HG03064 (cell line): ENCODE measurements around the gene OTULIN.

Experiments
- ATAC-seq: cut with Tn5 transposase; IDR thresholded peaks from one replicate; pipeline ENCODE4 v1.9.1; 2021; ENCODE audit warnings: low read depth; ENCODE audit not compliant: unreplicated experiment

The OTULIN gene

DNA sequence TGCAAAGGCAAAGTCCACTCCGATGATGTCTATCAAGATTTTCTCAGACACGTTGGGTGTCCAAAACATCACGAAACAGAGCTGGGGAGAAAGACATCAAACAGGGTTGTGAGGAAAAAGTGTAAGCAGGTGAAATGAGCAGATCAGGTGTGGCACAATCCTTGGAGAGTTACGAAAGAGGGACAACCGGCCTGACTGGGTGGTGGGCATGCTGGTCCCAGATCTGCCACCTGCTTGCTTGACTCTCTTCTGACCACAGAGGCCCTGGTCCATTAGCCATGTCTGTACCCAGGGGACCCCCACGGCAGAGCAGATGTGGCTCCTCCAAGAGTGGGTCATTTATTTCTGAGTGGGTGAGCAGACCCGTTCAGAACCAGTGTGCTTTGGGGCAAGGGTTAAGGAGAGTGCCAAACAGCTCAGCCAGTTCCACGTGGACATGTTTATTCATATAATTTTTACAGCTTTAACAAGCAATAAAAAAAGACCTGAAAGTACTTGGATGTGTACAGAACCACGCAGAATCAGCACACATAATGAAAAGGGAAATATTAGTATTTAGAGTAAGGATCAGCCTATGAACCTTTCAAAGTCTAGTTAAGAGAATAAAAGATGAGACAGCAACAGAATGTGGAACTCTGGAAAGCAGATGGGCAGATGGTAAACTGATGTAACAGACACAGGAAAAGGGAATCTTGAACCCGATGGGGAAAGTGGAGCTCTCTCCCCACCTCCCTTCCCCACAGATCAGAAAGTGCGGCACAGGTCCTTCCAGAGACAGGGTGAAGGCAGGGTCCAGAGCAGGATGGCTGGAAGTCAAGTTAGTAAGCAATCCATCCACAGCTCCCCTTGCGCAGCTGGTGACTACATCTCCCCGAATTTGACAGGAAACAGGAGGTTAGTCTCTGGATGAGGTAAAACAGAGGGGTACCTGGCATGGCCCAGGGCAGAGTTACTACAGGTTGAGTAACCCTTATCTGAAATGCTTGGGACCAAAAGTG lies 52.5 kb downstream of the OTULIN start:
- ATAC-seq, result no peak

- no peak for ATAC-seq
Observed at GRCh38 chr5:14718778-14719177, 54.3 kb downstream of the OTULIN start.

- ATAC-seq, result no peak
Observed at GRCh38 chr5:14720236-14720923, 55.9 kb downstream of the OTULIN start.

- ATAC-seq, result no peak
Observed at GRCh38 chr5:14721990-14722656, 57.6 kb downstream of the OTULIN start.

DNA sequence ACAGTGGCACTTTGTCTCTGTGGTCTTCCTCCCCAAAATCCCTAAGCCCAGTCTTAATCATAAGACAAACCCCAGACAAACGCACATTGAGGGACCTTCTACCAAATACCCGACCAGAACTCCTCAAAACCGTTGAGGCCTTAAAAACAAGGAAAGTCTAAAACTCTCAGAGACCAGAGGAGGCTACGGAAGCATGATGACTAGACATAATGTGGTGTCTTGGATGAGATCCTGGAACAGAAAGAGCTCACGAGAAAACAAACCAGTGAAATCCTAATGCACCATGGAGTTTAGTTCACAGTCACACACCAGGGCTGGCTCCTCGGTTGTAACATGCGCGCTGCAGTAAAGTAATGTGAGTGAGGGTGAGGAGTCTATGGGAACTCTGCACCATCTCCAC lies 58.4 kb downstream of the OTULIN start:
- ATAC-seq, result no peak

GRCh38 chr5:14723701-14724132 lies 59.2 kb downstream of the OTULIN start:
- ATAC-seq, result no peak

- no peak for ATAC-seq
Observed at GRCh38 chr5:14724633-14725032, 60.1 kb downstream of the OTULIN start.

- no peak for ATAC-seq
Observed at GRCh38 chr5:14726066-14726838, 61.7 kb downstream of the OTULIN start.

DNA sequence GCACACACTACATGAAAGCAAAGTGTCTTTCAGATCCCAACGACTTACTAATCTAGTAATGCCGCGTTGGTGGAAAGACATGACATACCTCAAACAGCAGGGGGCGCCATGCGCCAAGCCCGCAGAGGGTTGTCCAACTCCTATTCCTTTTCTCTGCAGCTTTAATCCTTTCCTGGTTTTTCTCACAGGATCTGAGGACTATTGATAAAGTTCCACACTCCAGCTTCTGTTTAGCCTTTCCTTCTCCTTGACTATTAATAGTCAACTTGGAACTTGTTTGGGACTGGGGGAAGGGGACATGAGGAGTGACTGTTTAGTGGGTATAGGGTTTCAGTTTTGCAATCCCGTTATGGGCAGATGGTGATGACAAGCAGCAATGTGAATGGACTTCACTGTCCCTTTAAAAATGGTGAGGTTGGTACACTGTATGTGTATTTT lies 62.9 kb downstream of the OTULIN start:
- ATAC-seq, result peak; percentile 66

DNA sequence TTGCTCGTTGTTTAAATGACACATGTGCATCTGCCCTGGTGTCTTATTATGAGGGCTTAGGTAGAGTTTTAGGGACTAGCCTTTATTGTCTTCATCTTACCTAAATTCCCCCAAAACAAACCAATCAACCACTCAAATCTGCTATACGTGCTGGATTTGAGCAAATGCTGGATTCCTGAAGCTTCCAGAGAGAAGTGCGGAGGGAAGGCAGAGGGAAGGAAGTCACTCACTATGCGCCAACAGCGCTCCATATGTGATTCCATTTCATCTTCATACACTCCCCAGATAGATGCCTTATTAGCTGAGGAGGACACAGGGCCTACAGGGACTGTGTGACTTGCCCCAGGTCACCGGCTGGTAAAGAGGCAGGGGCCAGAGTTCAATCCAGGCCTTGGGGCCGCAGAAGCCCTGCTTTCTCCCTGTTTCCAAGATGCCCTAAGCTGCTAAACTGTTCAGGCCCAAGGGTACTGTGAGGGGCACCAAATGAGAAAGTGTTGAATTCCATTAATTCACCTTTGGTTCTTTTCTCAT lies 63.5 kb downstream of the OTULIN start:
- ATAC-seq, result no peak

DNA sequence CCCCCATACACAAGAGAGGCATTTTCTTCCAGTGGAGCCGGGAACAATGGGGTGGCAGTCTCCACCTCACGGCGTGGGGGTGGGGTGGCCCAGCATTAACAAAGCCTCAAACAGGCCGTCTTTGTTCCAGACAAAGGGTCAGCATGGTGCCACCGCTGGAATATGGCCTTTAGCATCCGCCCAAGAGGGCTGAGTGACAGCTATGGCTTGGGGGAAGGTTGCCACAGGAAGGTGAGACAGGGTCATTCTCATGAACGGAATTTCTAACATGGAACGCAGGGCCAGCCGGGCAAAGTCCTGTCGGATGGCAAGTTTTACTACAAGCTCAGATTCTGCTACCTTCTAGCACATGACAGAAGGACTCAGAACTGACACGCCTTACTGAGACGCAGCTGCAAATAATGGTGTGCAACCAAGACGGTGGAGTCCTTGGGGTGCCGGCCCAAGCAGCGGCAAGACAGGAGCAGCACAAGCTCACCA lies 64.0 kb downstream of the OTULIN start:
- ATAC-seq, result no peak

- ATAC-seq, result no peak
Observed at GRCh38 chr5:14729448-14730385, 65.2 kb downstream of the OTULIN start.

DNA sequence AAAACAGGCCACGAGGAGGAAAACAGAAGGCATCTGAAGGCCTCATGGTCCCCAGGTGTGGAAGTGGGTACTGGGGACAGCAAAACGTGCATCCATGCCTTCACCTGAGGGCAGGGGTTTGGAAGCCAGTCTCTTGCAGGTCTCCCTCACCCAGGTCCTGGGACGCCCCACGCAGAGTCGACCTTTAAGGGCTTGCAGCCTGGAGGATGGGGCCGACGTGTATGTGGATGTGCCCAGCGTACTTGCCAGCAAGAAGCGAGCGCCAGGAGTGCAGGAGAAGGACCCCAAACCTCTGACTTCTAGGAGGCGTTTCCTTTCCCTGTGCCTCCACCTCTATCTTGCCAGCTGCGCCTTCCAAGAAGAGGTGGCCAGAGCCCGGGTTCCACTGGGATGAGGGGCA lies 65.9 kb downstream of the OTULIN start:
- no peak for ATAC-seq

DNA sequence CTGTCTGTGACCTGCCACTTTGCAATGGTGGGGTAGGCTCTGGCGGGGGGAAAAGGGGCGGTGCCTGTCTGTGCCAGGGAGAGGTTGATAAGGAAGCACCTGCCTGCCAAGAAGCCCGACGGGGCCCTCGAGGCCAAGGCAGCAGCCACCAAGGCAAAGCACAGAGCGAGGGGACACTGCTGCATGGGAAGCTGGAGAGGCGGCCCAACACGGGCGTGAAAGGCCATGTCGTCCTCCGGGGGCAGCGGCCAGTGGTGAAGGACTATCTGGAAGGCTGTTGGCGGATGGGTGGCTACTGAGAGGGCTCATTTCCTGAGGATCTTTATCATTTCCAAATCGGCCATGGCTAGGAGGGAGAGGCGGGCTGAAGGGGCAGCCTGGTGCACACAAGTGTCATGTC lies 66.4 kb downstream of the OTULIN start:
- no peak for ATAC-seq

- ATAC-seq, result no peak
Observed at GRCh38 chr5:14732991-14733390, 68.5 kb downstream of the OTULIN start.

GRCh38 chr5:14733661-14734060 lies 69.1 kb downstream of the OTULIN start:
- no peak for ATAC-seq

- ATAC-seq, result no peak
Observed at GRCh38 chr5:14734396-14734795, 69.9 kb downstream of the OTULIN start.

GRCh38 chr5:14735944-14736343 lies 71.4 kb downstream of the OTULIN start:
- no peak for ATAC-seq

- ATAC-seq, result no peak
Observed at GRCh38 chr5:14737291-14737690, 72.8 kb downstream of the OTULIN start.
